H7 (cell line): ENCODE measurements around the gene MAP3K21. TPM values are rescaled to one million over a fixed set of nuclear protein-coding genes. Genes with fewer than 3 reads are reported as not detected.

ENCODE experiments used
- DNase-seq: peaks from one replicate; pipeline ENCODE4 v3.0.0; 2012
- H3K27me3 ChIP-seq: 2 replicates; pipeline ENCODE4 v1.6.0; 2011; ENCODE audit warnings: mild to moderate bottlenecking, low read length; ENCODE audit not compliant: control insufficient read depth, insufficient read depth
- H3K36me3 ChIP-seq: replicated peaks from 2 replicates; pipeline ENCODE4 v1.5.1; 2011; ENCODE audit warnings: low read length; ENCODE audit not compliant: control insufficient read depth, insufficient read depth
- H3K4me3 ChIP-seq: 2 replicates; pipeline ENCODE4 v1.5.1; 2011; ENCODE audit warnings: low read depth, mild to moderate bottlenecking, control low read depth, low read length, moderate library complexity; ENCODE audit not compliant: insufficient read depth
- total RNA-seq: library from RNA; depleted of rRNA; stranded (reverse); fragments of >200 nt; shearing (Covaris generic); gene quantifications from 2 replicates; pipeline ENCODE4 v1.2.3, GENCODE V29; 2014

Gene MAP3K21
- total RNA-seq, 1 experiment from 2014 or later: 28.0 TPM

GRCh38 chr1:233336554-233337456, 9.3 kb downstream of the MAP3K21 start:
- Histone ChIP-seq H3K4me3 (no peak overlapping the region), H3K36me3 (no peaks in the 10 kb centered on the region), H3K27me3 (no peaks in the 10 kb centered on the region)
- no peak for DNase-seq

- H3K27me3 ChIP-seq: no peaks in the 10 kb centered on the region
- DNase-seq: no peak
- H3K4me3 ChIP-seq: no peak overlapping the region
- H3K36me3 ChIP-seq: no peaks in the 10 kb centered on the region
Observed at GRCh38 chr1:233337505-233337904, 10.0 kb downstream of the MAP3K21 start.

DNA sequence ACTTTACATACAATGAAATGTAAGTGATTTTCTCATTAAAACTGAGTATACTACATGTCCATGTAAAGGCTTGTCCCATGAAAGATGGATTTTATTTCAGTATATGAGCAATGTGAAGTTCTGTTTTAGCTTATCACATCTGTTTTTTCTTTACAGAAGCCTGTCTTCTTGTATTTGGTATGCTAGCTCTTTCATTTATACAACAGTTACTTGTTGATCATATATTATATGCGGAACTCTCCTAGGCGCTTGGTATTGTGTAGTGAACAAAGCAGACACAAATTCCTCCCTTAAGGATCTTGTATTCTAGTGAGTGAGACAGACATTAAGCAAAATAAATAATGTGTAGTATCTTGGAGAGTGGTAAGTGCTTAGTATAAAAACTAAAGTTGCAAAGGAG, 10.6 kb downstream of the MAP3K21 start:
- H3K36me3 ChIP-seq: no peaks in the 10 kb centered on the region
- H3K4me3 ChIP-seq: no peak overlapping the region
- no peak for DNase-seq
- no peaks in the 10 kb centered on the region for H3K27me3 ChIP-seq

DNA sequence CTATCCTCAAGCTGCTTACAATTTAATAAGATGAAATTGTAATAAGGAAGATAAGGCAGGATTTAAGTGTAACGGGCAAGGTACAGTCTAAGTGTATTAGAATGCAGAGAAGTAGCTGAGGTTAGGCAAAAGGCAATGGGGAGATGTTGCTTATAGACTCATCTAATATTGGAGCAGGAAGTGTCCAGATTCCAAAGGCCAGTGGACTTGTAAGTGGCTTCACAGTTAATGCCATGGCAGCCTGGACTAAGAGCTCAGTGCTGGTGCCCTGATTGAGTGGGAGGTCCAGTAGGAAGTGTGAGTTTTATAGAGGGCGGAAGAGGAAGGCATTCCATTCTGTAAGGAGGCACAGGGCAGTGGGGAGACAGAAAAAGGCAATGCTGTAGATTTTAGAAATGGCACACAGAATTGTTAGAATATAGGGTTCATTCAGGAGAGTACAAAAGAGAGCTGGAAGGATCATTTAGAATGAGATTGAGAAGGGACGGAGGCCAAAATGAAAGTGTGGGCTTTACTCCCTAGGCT, 12.6 kb downstream of the MAP3K21 start:
- no peaks in the 10 kb centered on the region for H3K27me3 ChIP-seq
- DNase-seq: no peak
- no peaks in the 10 kb centered on the region for H3K36me3 ChIP-seq
- no peak overlapping the region for H3K4me3 ChIP-seq

DNA sequence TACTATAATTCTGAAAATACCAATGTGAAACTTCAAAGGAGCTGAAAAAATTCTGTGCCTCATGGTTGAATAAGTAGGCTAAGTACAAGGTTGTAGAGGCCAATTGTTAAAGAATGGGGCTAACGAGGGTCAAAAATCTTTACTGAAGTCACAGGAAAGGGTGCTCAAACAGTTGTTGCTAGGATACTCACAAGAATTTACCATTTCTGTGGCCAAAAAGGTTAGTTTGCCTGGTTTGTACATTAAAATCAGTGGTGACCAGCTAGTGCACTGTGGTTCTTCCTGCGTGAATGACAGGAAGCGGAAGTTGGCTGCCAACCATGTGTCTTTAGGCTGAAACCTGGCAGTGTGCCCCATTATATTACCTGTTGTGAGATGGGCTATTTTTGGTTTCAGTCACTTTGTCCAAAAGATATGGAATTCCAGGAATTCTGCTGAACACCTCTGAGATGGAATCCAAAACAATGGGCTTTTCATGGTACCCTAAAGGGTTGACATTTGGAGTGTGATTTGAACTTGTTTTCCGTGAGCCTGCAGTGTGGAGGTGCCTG, 13.5 kb downstream of the MAP3K21 start:
- no peak overlapping the region for H3K4me3 ChIP-seq

GRCh38 chr1:233342086-233342485, 14.6 kb downstream of the MAP3K21 start:
- Histone ChIP-seq H3K4me3 (no peak overlapping the region), H3K36me3 (no peaks in the 10 kb centered on the region), H3K27me3 (no peaks in the 10 kb centered on the region)
- no peak for DNase-seq

More for the DNA sequence above, 13.5 kb downstream of the MAP3K21 start:
- no peak for DNase-seq
- Histone ChIP-seq H3K27me3 (no peaks in the 10 kb centered on the region), H3K36me3 (no peaks in the 10 kb centered on the region)

DNA sequence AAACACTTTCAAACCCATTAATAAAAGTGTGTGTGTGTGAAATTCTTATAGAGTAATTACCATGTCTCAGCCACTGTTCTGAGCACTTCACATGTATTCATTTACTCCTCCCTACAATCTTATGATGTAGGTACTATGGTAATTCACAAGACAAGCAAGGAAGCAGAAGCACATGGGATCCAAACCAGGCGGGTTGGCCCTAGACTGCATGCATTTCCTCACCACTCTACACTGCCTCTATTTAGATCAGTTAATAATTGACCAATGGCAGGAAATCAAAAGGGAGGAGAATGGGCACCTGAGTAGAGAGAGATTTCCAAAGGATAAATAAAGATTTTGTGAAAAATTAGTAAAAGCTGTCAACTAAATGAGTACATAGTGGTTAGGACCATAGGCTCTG, 15.7 kb downstream of the MAP3K21 start:
- DNase-seq: no peak
- no peak overlapping the region for H3K4me3 ChIP-seq
- H3K27me3 ChIP-seq: no peaks in the 10 kb centered on the region
- H3K36me3 ChIP-seq: no peaks in the 10 kb centered on the region

- no peak for DNase-seq
- Histone ChIP-seq H3K4me3 (no peak overlapping the region), H3K27me3 (no peaks in the 10 kb centered on the region), H3K36me3 (no peaks in the 10 kb centered on the region)
Observed at GRCh38 chr1:233347338-233347737, 19.8 kb downstream of the MAP3K21 start.

DNA sequence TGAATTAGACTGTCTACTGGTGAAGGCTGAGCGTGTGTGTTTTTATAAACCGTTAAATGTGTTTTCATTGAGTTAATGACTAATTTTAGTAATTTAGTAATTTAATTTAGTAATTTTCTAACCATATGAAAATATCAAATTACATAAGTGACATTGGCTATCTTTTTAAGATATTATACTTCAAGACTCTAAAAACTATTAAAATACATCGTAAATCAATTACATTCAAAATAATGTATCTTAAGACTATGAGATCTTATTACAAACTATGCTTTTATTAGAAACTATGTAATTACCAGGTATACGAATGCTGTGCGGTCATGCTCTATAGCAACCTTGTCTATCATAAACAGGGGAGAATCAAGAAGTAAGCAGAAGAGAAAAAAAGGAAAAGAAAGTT, 21.6 kb downstream of the MAP3K21 start:
- no peak for DNase-seq
- Histone ChIP-seq H3K4me3 (no peak overlapping the region), H3K36me3 (no peaks in the 10 kb centered on the region)

GRCh38 chr1:233354983-233355382, 27.5 kb downstream of the MAP3K21 start:
- Histone ChIP-seq H3K4me3 (no peak overlapping the region), H3K27me3 (no peaks in the 10 kb centered on the region), H3K36me3 (peaks cover 2% of the 10 kb centered on the region)
- no peak for DNase-seq

More for the DNA sequence above, 21.6 kb downstream of the MAP3K21 start:
- no peaks in the 10 kb centered on the region for H3K27me3 ChIP-seq

GRCh38 chr1:233355841-233356704, 28.5 kb downstream of the MAP3K21 start:
- Histone ChIP-seq H3K27me3 (no peaks in the 10 kb centered on the region), H3K36me3 (peaks cover 2% of the 10 kb centered on the region), H3K4me3 (no peak overlapping the region)
- no peak for DNase-seq

GRCh38 chr1:233356705-233356987, 29.1 kb downstream of the MAP3K21 start:
- Histone ChIP-seq H3K36me3 (peaks cover 2% of the 10 kb centered on the region), H3K27me3 (no peaks in the 10 kb centered on the region), H3K4me3 (no peak overlapping the region)
- DNase-seq: no peak

DNA sequence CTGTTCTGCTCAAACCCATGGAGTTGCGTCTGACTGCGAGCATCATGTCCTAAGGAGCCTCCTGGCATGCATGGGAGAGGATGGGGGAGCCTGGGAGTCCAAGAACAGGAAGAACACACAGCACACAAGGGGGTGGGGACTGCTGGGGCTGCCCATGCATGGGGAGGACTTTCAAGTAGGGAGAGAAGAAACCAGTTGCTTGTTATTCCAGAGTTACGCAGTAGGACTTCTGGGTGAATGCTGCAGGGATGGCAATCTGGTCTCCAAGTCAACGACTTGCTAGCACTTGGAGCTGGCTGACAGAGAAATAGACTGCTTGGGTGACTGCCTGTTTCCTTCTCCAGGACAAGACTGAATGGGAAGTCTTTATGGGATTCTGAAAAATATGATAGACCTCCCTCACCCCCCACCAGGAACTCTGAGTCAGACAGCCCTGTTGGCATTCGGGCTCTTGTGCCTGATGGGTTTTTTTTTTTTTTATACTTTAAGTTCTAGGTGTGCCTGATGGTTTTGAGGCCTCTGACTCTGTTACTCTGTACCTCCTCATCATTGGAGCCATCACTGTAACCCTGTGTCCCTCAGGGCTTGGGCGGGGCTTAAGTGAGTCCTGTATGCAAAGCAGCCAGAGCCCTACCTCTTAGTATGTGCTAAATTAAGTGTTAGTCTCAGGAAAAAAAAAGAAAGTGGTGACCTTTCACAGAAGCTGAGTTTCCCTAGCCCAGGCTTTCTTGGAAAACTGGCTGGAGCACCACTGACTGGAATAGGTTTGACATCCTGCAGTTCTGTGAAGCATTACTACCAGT, 30.3 kb downstream of the MAP3K21 start:
- Histone ChIP-seq H3K27me3 (no peaks in the 10 kb centered on the region), H3K4me3 (no peak overlapping the region), H3K36me3 (peaks cover 3% of the 10 kb centered on the region)
- no peak for DNase-seq

DNA sequence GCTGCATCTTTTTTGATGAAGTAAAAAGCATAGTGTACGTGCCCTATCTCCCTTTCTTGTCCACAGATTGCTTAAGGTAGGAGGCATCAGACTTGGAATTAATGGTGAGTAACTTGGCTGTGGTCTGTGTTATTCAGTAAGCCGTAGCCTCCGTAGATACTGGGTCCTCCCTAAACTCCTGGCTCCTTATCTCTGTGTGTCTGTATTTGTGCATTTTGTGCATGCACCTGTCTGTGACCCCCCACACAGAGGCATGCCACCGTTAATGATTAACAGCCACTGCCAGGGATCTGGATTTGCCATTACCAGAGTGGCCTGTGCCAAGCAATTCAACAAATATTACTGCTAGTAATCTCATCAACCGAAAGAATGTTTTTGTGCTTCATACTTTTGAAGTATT, 31.9 kb downstream of the MAP3K21 start:
- no peak overlapping the region for H3K4me3 ChIP-seq
- H3K27me3 ChIP-seq: no peaks in the 10 kb centered on the region
- H3K36me3 ChIP-seq: peaks cover 3% of the 10 kb centered on the region
- no peak for DNase-seq
